Ovary (tissue), 3 donors: ENCODE data around the gene TSPAN14.

ENCODE experiments used
- CTCF ChIP-seq, 3 donors: fragments of 450-650 bp in 2 of 3; fragments of 200-600 bp in 1 of 3; IDR thresholded peaks; one replicate each; pipeline versions ENCODE4 v1.5.1 to v1.8.0; 2016 to 2022; ENCODE audit warnings: antibody characterized with exemption in 3 of 3, mild to moderate bottlenecking in 1 of 3
- EP300 ChIP-seq: sonication (generic); formaldehyde crosslinking; IDR thresholded peaks from one replicate; pipeline ENCODE4 v1.6.1; 2017; ENCODE audit warnings: antibody characterized with exemption
- POLR2A ChIP-seq: fragments of 450-650 bp; IDR thresholded peaks from one replicate; pipeline ENCODE4 v1.6.1; 2017; ENCODE audit warnings: antibody characterized with exemption, mild to moderate bottlenecking, moderate library complexity
- donor health status: DM: no; HTN: no; CAD: no.

DNA sequence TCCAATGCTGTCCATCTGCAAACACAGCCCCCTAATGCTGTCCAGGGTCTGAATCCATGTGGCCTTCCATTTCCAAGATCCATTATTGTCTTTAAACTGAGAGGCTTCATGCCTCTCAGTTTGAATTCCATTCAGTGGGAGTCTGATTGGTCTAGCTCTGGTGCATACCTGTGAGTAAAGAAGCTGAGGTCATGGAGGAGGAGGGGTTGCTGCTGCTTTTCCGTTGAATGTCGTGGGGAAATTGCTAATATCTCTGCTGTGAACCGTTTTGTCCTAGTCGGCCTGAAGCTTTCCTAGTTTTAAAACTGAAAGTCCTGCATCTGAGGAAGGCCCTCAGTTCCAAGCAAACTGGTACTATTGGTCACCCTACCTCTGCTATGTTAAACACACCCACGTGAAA is 101.3 kb downstream of the TSPAN14 start:
- TF ChIP-seq EP300: no peak
- TF ChIP-seq POLR2A: no peak
- TF ChIP-seq CTCF (IDR thresholded peaks at IDR 0.05): no peak
